ENCODE results near the gene ALDH4A1.
"Not testable (repeated sequence)": the region's sequence is repeated elsewhere in the genome, so short reads cannot be mapped to it uniquely, and the experiment has no call there.

Gene ALDH4A1

GRCh38 chr1:18875107-18875795 lies 27.1 kb downstream of the ALDH4A1 start:
- DNase-seq, result peak; percentile 69

- no peak for DNase-seq
Measured at GRCh38 chr1:18874600-18874999, 27.8 kb downstream of the ALDH4A1 start.

- no peak for DNase-seq
Measured at GRCh38 chr1:18874036-18874435, 28.3 kb downstream of the ALDH4A1 start.

- DNase-seq, result no peak
Measured at GRCh38 chr1:18872071-18872611, 30.2 kb downstream of the ALDH4A1 start.

GRCh38 chr1:18871401-18872070 lies 30.8 kb downstream of the ALDH4A1 start:
- DNase-seq, result no peak

- DNase-seq, result no peak
Measured at GRCh38 chr1:18870957-18871356, 31.4 kb downstream of the ALDH4A1 start.

- DNase-seq, result not testable (repeated sequence)
Measured at GRCh38 chr1:18870595-18870865, 31.8 kb downstream of the ALDH4A1 start.

GRCh38 chr1:18869847-18870594 lies 32.3 kb downstream of the ALDH4A1 start:
- no peak for DNase-seq

GRCh38 chr1:18868801-18869424 lies 33.4 kb downstream of the ALDH4A1 start:
- DNase-seq, result no peak

- no peak for DNase-seq
Measured at GRCh38 chr1:18868354-18868753, 34.0 kb downstream of the ALDH4A1 start.

- DNase-seq, result no peak
Measured at GRCh38 chr1:18866846-18867245, 35.5 kb downstream of the ALDH4A1 start.

- no peak for DNase-seq
Measured at GRCh38 chr1:18866314-18866713, 36.0 kb downstream of the ALDH4A1 start.

- DNase-seq, result no peak
Measured at GRCh38 chr1:18865176-18865575, 37.2 kb downstream of the ALDH4A1 start.

- no peak for DNase-seq
Measured at GRCh38 chr1:18861590-18861989, 40.8 kb downstream of the ALDH4A1 start.

GRCh38 chr1:18861082-18861481 lies 41.3 kb downstream of the ALDH4A1 start:
- DNase-seq, result no peak

- no peak for DNase-seq
Measured at GRCh38 chr1:18859560-18859959, 42.8 kb downstream of the ALDH4A1 start, which contains the start of gene TAS1R2. TAS1R2 (minus strand) TSS chr1:18859660; CDS start chr1:18859660, 0 bp downstream.

GRCh38 chr1:18858070-18858688 lies 44.2 kb downstream of the ALDH4A1 start:
- DNase-seq, result no peak

GRCh38 chr1:18856435-18856834 lies 45.9 kb downstream of the ALDH4A1 start:
- no peak for DNase-seq

GRCh38 chr1:18855573-18855972 lies 46.8 kb downstream of the ALDH4A1 start:
- DNase-seq, result no peak

GRCh38 chr1:18854331-18855025 lies 47.9 kb downstream of the ALDH4A1 start:
- no peak for DNase-seq

GRCh38 chr1:18852501-18852900 lies 49.9 kb downstream of the ALDH4A1 start:
- no peak for DNase-seq

GRCh38 chr1:18849261-18849711 lies 53.1 kb downstream of the ALDH4A1 start:
- DNase-seq, result no peak
